ENCODE measurements around the gene MYOZ3.

MYOZ3 gene

DNA sequence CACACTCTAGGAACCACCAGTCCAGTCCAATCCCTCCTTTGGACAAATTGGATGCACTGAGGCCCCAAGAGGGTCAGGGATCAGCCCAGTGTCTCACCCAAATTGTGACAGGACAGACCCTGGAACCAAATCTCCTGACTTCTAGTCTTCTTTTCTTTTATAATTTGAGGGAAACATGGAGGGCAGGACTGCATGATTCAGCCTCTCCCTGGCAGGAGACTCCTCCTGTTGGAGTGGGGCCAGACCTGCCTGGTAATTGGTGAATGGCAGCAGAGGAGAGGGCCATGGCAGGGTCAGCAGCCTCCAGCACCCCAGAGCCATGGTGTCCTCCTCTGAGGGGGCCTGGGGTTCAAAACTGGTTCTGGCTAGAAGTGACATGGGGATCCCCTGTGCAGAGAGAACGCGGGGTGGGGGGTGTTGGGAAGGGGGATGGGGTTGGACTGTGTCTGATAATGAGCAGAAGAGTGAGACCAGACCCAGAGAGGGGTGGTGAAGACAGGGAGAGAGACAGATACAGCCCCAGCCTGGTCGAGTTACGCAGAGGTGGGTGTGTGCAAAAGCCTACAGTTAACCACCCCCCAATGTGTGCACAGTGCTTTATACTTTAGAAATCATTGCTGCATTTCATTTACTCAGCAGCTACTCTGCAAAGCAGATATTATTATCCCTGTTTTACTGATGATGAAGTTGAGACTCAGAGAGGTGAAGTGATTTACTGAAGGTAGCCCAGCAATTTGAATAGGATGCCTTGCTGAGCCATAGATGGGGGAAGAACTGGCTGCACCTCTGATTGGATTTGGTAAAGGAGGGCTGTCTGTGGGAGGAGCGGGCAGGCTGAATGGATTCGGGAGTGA, 24.4 kb upstream of the MYOZ3 start:
- ATAC-seq: peak; percentile 72
- TF ChIP-seq ISL1 (CRISPR knock-in tag; IDR thresholded peaks at IDR 0.05): no peak
- TF ChIP-seq, protein P1, sequence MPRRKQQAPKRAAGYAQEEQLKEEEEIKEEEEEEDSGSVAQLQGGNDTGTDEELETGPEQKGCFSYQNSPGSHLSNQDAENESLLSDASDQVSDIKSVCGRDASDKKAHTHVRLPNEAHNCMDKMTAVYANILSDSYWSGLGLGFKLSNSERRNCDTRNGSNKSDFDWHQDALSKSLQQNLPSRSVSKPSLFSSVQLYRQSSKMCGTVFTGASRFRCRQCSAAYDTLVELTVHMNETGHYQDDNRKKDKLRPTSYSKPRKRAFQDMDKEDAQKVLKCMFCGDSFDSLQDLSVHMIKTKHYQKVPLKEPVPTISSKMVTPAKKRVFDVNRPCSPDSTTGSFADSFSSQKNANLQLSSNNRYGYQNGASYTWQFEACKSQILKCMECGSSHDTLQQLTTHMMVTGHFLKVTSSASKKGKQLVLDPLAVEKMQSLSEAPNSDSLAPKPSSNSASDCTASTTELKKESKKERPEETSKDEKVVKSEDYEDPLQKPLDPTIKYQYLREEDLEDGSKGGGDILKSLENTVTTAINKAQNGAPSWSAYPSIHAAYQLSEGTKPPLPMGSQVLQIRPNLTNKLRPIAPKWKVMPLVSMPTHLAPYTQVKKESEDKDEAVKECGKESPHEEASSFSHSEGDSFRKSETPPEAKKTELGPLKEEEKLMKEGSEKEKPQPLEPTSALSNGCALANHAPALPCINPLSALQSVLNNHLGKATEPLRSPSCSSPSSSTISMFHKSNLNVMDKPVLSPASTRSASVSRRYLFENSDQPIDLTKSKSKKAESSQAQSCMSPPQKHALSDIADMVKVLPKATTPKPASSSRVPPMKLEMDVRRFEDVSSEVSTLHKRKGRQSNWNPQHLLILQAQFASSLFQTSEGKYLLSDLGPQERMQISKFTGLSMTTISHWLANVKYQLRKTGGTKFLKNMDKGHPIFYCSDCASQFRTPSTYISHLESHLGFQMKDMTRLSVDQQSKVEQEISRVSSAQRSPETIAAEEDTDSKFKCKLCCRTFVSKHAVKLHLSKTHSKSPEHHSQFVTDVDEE (CRISPR knock-in tag; IDR thresholded peaks at IDR 0.05): 0 out of 2 replicates have a peak, but pooled peaks have one; percentile 35

DNA sequence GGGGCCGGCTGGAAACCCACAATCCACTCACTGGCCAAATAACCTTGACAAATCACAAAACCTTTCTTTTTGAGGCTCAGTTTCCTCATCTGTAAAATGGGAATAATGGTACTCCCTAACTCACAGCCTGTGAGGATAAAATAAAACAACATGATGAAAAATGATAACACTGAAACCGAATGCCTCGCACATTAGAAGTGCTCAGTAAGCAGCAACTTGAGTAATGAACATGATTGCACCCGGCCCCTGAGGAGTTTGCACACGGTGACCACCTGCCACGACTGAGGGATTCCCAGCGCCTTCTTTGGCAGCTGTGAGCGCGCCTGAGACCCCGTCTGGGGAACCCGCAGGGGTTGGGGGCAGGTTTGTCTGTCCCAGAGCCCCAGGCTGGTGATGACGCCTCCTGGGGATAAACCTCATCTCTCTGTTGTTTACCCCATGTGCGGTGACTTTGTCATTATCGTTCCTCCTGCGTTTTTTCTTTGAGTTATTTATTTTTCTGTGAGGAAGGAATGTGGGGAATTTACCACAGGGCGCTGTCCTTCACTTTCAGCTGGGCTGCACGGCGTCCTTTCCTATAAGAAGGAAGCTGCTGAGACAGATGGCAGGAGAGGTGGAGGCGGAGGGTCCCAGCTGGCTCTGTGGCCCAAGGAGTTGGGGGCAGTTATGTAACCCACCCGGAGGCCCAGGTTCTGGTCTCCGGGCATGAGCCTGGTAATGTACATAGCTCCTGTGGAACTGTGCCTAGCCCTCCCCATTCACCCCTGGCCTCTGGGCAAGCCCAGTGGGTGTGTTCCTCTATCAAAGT, 23.6 kb upstream of the MYOZ3 start:
- TF ChIP-seq ZNF70 (CRISPR knock-in tag; IDR thresholded peaks at IDR 0.05) (no peak), TOX (CRISPR knock-in tag; IDR thresholded peaks at IDR 0.05; ENCODE audit: borderline replicate concordance) (no peak), BACH2 (CRISPR knock-in tag; IDR thresholded peaks at IDR 0.05; ENCODE audit: borderline replicate concordance) (no peak), OSR1 (CRISPR knock-in tag; IDR thresholded peaks at IDR 0.05) (0 out of 2 replicates have a peak, but pooled peaks have one; percentile 8), ZC3H10 (CRISPR knock-in tag; IDR thresholded peaks at IDR 0.05) (no peak), ZFP3 (CRISPR knock-in tag; IDR thresholded peaks at IDR 0.05) (peak; percentile 43; the same call in 1 of the 2 replicates)
- TF ChIP-seq, protein P2, sequence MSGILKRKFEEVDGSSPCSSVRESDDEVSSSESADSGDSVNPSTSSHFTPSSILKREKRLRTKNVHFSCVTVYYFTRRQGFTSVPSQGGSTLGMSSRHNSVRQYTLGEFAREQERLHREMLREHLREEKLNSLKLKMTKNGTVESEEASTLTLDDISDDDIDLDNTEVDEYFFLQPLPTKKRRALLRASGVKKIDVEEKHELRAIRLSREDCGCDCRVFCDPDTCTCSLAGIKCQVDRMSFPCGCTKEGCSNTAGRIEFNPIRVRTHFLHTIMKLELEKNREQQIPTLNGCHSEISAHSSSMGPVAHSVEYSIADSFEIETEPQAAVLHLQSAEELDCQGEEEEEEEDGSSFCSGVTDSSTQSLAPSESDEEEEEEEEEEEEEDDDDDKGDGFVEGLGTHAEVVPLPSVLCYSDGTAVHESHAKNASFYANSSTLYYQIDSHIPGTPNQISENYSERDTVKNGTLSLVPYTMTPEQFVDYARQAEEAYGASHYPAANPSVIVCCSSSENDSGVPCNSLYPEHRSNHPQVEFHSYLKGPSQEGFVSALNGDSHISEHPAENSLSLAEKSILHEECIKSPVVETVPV (CRISPR knock-in tag; IDR thresholded peaks at IDR 0.05): no peak
- TF ChIP-seq, protein P3, sequence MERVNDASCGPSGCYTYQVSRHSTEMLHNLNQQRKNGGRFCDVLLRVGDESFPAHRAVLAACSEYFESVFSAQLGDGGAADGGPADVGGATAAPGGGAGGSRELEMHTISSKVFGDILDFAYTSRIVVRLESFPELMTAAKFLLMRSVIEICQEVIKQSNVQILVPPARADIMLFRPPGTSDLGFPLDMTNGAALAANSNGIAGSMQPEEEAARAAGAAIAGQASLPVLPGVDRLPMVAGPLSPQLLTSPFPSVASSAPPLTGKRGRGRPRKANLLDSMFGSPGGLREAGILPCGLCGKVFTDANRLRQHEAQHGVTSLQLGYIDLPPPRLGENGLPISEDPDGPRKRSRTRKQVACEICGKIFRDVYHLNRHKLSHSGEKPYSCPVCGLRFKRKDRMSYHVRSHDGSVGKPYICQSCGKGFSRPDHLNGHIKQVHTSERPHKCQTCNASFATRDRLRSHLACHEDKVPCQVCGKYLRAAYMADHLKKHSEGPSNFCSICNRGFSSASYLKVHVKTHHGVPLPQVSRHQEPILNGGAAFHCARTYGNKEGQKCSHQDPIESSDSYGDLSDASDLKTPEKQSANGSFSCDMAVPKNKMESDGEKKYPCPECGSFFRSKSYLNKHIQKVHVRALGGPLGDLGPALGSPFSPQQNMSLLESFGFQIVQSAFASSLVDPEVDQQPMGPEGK (CRISPR knock-in tag; IDR thresholded peaks at IDR 0.05; ENCODE audit: borderline replicate concordance): peak; percentile 38; the same call in 1 of the 2 replicates
- TF ChIP-seq, protein P1 (CRISPR knock-in tag; IDR thresholded peaks at IDR 0.05): no peak
- peak; percentile 52 for ATAC-seq

DNA sequence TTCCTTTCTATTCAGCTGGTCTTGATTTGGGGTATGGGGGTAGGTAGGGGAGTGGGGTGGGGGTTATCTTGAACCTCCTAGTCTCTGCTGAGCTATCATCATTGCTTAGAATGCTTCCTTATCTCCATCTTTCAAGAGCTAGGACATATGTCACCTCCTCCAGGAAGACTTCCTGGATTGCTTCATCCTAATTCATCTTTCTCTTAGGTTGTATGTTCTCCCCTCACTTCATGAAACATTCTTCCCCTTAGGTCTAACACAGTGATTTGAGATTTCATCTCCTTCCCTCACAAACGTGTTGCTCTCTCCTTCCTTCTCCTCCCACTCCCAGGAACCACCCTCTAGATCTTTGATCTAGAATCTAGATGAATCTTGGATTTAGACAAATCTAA, 23.0 kb upstream of the MYOZ3 start:
- ATAC-seq: no peak
- TF ChIP-seq ZFP30 (CRISPR knock-in tag; IDR thresholded peaks at IDR 0.05) (no peak), GLIS3 (CRISPR knock-in tag; IDR thresholded peaks at IDR 0.05) (no peak), TOX (CRISPR knock-in tag; IDR thresholded peaks at IDR 0.05; ENCODE audit: borderline replicate concordance) (no peak), ARNTL (CRISPR knock-in tag; IDR thresholded peaks at IDR 0.05; ENCODE audit: borderline replicate concordance, low read depth) (no peak)
- TF ChIP-seq, protein P1 (CRISPR knock-in tag; IDR thresholded peaks at IDR 0.05): no peak

Measured in SK-N-SH treated with all-trans-retinoic acid at 6 μM for 48 hours (cell line).